ENCODE results near the gene RHBDL3. TPM values are rescaled to one million over a fixed set of nuclear protein-coding genes. Genes with fewer than 3 reads are reported as not detected.

RHBDL3 gene
- total RNA-seq, 1 experiment from 2014 or later = not detected

DNA sequence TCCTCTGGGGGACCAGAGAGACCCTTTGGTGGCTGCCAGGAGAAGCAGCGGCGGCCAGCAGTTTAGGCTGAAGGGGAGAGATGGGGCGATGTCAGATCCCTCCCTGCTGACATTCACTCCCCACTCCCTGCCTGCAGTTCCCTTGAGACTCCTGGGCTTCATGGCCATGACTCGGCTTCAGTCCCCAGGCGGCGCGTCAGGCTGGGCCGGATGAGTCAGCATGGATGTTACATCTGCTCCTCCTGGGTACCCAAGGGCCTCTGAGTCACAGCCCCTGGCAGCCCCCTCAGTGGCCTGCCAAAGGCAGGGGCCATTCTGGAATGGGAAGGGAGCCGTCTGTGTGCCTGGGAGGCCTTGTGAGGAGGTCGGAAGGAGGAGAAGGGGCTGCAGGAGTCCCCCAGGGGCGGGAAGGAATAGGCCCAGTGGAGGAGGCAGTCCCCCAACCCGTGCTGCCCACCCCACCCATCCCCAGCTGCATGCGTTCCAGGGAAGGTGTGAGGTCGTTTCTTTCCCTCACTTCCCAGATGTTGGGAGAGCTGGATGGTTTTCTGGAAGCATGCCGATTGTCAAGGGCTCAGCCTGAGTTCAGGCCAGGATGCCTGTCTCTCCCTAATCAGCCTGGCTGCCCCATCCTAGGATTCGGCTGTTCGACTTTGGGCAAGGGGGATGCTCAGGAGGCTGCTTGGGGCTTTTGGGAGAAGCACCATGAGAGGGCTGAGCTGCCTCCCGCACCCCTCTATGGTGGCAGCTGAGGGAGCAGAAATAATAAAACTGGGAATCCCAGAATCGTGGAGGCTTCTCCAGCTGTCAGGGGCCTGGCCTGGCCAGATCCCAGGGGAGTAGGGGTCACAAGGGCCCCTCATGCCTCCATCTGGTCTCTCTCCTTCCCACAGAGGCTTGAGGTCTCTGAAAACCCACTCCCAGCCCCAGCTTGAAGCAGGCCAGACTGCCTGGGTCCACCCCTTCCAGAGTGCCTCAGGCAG is 9.7 kb downstream of the RHBDL3 start:
- H3K4me1 Mint-ChIP-seq (ENCODE audit: insufficient read depth, unreplicated experiment) = peaks cover 6% of the 10 kb centered on the region
- no peak overlapping the region for H3K4me3 Mint-ChIP-seq (ENCODE audit: unreplicated experiment)
- H3K27me3 Mint-ChIP-seq (ENCODE audit: insufficient read depth, unreplicated experiment) = peaks cover 28% of the 10 kb centered on the region
- ChIA-PET CTCF (interaction anchor here (0.7 kb wide), 1 partner anchor 17 kb away, joined by 5 read pairs; no protein-coding TSS in a partner anchor), POLR2A (no interaction called here)
- no peaks in the 10 kb centered on the region for H3K36me3 Mint-ChIP-seq (ENCODE audit: insufficient read depth, unreplicated experiment)
- intact Hi-C loops (cut with micrococcal nuclease) = no loop called here
- TF ChIP-seq, protein P1, sequence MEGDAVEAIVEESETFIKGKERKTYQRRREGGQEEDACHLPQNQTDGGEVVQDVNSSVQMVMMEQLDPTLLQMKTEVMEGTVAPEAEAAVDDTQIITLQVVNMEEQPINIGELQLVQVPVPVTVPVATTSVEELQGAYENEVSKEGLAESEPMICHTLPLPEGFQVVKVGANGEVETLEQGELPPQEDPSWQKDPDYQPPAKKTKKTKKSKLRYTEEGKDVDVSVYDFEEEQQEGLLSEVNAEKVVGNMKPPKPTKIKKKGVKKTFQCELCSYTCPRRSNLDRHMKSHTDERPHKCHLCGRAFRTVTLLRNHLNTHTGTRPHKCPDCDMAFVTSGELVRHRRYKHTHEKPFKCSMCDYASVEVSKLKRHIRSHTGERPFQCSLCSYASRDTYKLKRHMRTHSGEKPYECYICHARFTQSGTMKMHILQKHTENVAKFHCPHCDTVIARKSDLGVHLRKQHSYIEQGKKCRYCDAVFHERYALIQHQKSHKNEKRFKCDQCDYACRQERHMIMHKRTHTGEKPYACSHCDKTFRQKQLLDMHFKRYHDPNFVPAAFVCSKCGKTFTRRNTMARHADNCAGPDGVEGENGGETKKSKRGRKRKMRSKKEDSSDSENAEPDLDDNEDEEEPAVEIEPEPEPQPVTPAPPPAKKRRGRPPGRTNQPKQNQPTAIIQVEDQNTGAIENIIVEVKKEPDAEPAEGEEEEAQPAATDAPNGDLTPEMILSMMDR (IDR thresholded peaks at IDR 0.05; ENCODE audit: unreplicated experiment) = no peak
- no TSS peak for BruUV-seq (replicated peaks)
- no peak overlapping the region for H3K27ac Mint-ChIP-seq (ENCODE audit: low read depth, unreplicated experiment)
- DNase-seq (ENCODE audit: unreplicated experiment) = peak; percentile 83
- H3K9me3 Mint-ChIP-seq (ENCODE audit: unreplicated experiment) = no peaks in the 10 kb centered on the region

DNA sequence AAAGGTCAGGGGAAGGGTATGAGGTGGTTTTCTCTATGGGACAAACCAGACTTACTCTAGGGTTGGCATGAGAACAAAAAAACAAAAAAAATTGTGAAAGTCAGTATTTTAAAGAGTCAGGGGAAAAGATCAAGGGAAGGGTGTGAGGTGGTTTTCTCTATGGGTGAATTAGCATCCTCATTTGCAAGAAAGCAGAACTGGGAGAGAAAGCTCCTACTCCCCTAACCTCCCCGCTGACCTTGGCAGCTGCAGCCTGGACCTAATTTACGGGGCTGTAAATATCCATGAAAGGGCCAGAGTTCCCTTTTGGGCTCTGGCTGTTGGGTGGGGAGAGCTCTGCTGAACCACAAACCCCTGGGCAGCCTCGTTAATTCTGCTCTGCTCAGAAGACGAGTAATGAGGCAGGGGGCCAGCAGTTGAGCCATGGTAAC is 10.6 kb downstream of the RHBDL3 start:
- Mint-ChIP-seq H3K4me3 (ENCODE audit: unreplicated experiment) (no peak overlapping the region), H3K27ac (ENCODE audit: low read depth, unreplicated experiment) (no peak overlapping the region), H3K27me3 (ENCODE audit: insufficient read depth, unreplicated experiment) (peaks cover 19% of the 10 kb centered on the region), H3K9me3 (ENCODE audit: unreplicated experiment) (no peaks in the 10 kb centered on the region), H3K4me1 (ENCODE audit: insufficient read depth, unreplicated experiment) (peaks cover 6% of the 10 kb centered on the region), H3K36me3 (ENCODE audit: insufficient read depth, unreplicated experiment) (no peaks in the 10 kb centered on the region)
- POLR2A ChIA-PET = interaction anchor here (0.5 kb wide), 1 partner anchor 100 kb away, joined by 3 read pairs; no protein-coding TSS in a partner anchor
- CTCF ChIA-PET = interaction anchor here (0.7 kb wide), 1 partner anchor 18 kb away, joined by 5 read pairs; no protein-coding TSS in a partner anchor
- no TSS peak for BruUV-seq (replicated peaks)
- TF ChIP-seq, protein P1 (IDR thresholded peaks at IDR 0.05; ENCODE audit: unreplicated experiment) = no peak
- intact Hi-C loops (cut with micrococcal nuclease) = no loop called here
- no peak for DNase-seq (ENCODE audit: unreplicated experiment)

DNA sequence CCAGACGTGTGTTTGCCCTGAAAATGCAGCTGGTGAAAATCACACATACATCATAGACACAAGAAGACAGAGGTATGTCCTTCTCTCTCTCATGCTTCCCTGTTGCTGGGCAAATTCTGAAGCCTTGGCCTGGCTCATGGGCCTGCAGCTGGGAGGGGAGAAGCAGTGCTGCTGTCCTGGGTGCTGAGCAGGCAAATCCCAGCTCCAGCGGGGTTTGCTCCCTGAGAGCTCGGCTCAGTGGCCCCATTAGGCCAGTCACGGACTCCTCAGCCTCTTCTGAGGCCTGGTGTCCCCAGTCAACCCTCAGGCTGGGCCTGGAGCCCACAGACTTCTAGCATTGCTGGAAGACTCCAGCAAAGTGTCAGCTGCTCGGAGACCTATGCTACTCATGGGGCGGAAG is 11.7 kb downstream of the RHBDL3 start:
- Mint-ChIP-seq H3K4me3 (ENCODE audit: unreplicated experiment) (no peak overlapping the region), H3K27ac (ENCODE audit: low read depth, unreplicated experiment) (no peak overlapping the region), H3K36me3 (ENCODE audit: insufficient read depth, unreplicated experiment) (no peaks in the 10 kb centered on the region), H3K9me3 (ENCODE audit: unreplicated experiment) (no peaks in the 10 kb centered on the region), H3K4me1 (ENCODE audit: insufficient read depth, unreplicated experiment) (peaks cover 6% of the 10 kb centered on the region), H3K27me3 (ENCODE audit: insufficient read depth, unreplicated experiment) (peaks cover 8% of the 10 kb centered on the region)
- intact Hi-C loops (cut with micrococcal nuclease) = no loop called here
- BruUV-seq (replicated peaks) = no TSS peak
- DNase-seq (ENCODE audit: unreplicated experiment) = no peak
- CTCF ChIA-PET = no interaction called here
- POLR2A ChIA-PET = no interaction called here
- TF ChIP-seq, protein P1 (IDR thresholded peaks at IDR 0.05; ENCODE audit: unreplicated experiment) = no peak

DNA sequence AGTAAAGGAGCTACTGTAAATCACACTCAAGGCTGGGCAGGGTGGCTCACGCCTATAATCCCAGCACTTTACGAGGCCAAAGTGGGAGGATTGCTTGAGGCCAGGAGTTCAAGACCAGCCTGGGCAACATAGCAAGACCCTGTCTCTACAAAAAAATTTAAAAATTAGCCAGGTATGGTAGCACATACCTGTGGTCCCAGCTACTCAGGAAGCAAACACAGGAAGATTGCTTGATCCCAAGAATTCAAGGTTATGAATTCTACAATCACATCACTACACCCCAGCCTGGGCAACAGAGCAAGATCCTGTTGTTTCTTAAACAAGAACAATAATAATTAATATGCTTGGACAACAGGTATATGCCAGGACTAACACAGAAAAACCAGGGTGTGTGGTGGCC is 13.2 kb downstream of the RHBDL3 start:
- ChIA-PET POLR2A (no interaction called here), CTCF (interaction anchor here (0.6 kb wide), 3 partner anchors 41 to 1500 kb away, joined by 3 to 5 read pairs (median 4); no protein-coding TSS in a partner anchor)
- Mint-ChIP-seq H3K4me1 (ENCODE audit: insufficient read depth, unreplicated experiment) (peaks cover 6% of the 10 kb centered on the region), H3K27ac (ENCODE audit: low read depth, unreplicated experiment) (no peak overlapping the region), H3K4me3 (ENCODE audit: unreplicated experiment) (no peak overlapping the region), H3K36me3 (ENCODE audit: insufficient read depth, unreplicated experiment) (no peaks in the 10 kb centered on the region), H3K9me3 (ENCODE audit: unreplicated experiment) (no peaks in the 10 kb centered on the region), H3K27me3 (ENCODE audit: insufficient read depth, unreplicated experiment) (peaks cover 6% of the 10 kb centered on the region)
- TF ChIP-seq, protein P1 (IDR thresholded peaks at IDR 0.05; ENCODE audit: unreplicated experiment) = no peak
- no peak for DNase-seq (ENCODE audit: unreplicated experiment)
- intact Hi-C loops (cut with micrococcal nuclease) = no loop called here
- BruUV-seq (replicated peaks) = no TSS peak
